Stimulated activated CD4-positive, alpha-beta T cell treated with anti-CD3 and anti-CD28 coated beads, TNF-alpha, amount 100 ng/mL, for 24 hours (primary cell): ENCODE results near the gene TBX6.
"Not testable (repeated sequence)": the region's sequence is repeated elsewhere in the genome, so short reads cannot be mapped to it uniquely, and the experiment has no call there.

Source experiments
- DNase-seq, 3 experiments: peaks; one replicate each; pipeline ENCODE4 v3.0.0-alpha.2; 2020; ENCODE audit warnings: low read depth in 3 of 3

Gene TBX6

DNA sequence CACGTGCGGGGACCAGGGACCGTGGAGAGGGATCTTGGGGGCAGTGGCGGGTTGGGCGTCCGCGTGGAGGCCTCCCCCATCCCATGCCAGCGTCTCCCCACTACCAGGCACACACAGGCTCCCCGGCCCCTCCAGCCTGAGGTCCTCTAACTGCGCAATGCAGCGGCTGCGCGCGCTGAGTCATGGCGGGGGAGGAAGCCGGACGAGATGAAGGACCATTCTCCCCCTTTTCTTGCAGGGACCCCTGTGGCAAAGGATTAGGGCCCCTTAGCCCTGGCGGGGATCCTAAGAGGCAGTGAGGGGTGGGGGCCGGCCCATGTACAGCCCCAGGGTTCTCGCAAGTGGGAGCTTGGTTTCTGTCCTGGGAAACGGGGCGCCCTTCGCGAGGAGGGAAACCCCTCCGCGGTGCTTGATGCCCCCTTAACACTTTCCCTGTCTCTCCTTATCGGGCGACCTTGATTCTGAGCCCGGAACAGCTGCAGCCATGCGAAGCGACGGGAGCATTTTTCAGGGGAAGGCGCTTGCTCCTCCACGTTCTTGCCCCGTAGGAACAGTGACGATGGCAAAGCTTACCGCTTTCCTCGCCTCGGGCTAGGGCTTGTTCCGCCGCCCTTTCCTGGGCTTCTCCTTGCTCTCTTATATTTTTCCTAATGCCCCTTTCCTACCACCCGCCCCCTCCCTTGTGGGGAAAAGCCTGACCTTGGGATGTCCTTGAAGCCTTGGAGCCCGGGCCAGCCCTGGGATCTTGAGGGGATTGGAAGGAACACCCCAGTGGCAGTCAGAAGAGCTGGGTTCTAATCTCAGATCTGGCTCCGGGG, 25.6 kb downstream of the TBX6 start:
- DNase-seq: no peak

DNA sequence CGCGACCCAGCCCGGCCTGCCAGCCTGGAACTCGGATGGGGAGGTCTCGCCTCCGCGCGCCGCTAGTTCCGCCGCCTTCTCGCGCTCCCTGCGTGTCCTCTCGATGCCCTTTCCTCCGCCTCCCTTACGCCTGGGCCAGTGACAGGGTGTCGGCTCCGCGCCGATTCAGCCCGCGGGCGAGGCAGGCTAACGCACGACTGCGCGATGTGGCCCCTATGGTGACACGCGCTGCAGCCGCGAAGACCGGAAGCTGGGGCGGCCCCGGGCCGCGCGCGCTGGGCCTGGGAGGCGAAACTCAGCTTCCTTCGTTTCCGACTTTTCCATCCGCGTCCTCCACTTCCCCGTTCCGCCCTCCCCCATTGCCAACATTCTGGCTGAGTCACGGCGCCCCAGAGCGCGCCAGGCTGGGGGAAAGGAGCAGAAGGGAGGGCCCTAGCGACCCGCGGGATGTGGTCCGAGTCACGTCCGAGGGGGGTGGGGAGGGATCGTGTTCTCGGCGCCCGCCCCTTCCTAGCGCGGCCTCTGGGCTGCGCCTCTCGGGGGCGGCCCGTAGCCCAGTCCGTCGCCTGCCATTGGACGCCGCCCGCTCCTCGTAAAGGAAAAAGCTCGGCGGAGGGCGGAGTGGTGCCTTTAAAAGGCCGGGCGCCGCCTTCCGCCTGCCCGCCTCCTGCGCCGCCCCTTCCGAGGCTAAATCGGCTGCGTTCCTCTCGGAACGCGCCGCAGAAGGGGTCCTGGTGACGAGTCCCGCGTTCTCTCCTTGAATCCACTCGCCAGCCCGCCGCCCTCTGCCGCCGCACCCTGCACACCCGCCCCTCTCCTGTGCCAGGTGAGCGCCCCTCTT, 26.4 kb downstream of the TBX6 start, which contains the start of gene ALDOA:
ALDOA (plus strand) TSS at position 659 of the 841 bp plus-strand sequence. CDS start 1,138 bp downstream, outside the sequence.
- peak; percentile 91 to 98 (median 94) for DNase-seq

DNA sequence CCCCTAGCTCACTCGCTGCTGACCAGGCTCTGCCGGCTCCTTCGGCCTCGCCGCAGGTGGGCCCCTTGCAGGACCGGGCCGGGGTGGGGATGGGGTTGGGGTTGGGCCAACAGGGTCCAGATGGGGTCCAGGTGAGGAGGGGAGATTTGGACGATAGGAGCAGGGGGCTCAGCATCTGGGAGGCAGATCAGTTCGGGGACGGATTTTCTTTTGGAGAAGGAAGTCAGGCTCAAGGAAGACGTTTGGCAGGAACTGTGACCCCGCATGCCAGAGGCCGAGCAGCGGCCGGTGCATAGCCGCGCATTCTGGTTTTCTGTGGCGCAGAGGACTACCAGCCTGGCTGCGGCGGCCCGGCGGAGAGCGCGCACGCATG, 27.0 kb downstream of the TBX6 start:
- DNase-seq: no peak

GRCh38 chr16:30063893-30064728, 27.6 kb downstream of the TBX6 start:
- DNase-seq: peak in 2 of 3 experiments; percentile 54 to 78

DNA sequence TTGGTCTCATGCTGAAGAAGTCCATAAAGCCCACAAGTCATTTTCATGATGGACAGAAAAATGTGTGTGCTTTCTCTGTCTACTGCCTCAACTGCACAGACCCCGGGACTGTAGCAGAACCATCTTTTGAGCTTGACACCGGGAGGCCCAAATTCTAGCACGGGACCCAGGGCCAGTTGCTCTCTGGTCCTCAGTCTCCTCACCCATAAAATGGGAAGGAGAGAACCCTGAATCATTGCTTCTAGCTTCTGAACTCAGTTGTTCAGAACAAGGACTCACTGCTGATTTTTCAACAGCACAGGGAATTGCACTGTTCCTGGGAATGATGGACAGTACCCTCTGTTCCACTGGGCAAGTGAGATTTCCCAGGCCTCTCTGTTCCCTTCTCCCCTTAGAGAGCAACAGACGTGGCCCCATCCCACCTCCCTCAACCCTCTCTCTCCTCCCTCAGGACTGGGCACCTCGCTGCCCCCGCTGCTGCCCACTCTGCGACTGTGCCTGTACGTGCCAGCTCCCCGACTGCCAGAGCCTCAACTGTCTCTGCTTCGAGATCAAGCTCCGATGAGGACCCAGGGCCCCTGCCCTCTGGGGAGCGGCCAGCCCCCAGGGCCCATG, 28.3 kb downstream of the TBX6 start:
- DNase-seq: no peak

DNA sequence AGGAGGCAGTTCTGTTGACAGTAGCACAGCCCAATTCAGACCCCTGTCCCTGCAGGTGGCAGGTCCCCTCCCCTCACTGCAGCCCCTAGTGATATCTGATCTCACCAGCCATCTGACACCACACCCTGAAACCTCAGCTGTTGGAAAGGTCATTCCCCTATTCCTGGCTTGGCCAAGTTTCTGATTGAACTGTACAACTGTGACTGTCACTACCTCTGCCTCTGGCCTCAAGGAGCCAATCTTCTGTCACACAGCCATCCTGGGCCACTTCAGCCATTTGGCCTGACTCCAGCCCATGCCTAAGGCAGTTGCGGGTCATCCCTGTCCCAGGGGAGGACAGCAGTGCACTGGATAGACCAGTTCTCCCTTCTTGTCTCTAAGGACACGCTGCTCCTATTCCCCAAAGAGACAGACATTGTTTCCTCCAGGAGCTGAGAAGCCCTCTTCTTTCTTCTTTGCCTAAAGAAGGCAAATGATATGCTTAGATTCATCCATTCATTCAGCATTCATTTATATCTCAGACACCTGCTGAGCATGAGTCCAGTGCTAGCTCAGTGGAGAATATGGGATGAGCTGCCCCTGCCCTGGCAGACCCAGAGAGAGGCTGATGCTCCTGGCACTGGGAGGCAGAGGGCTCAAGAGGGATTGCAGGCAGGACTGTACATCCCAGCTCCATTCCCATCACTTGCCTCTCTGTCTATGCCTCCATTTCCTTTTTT, 30.7 kb downstream of the TBX6 start:
- DNase-seq: no peak

GRCh38 chr16:30060346-30060745, 31.4 kb downstream of the TBX6 start:
- no peak for DNase-seq

DNA sequence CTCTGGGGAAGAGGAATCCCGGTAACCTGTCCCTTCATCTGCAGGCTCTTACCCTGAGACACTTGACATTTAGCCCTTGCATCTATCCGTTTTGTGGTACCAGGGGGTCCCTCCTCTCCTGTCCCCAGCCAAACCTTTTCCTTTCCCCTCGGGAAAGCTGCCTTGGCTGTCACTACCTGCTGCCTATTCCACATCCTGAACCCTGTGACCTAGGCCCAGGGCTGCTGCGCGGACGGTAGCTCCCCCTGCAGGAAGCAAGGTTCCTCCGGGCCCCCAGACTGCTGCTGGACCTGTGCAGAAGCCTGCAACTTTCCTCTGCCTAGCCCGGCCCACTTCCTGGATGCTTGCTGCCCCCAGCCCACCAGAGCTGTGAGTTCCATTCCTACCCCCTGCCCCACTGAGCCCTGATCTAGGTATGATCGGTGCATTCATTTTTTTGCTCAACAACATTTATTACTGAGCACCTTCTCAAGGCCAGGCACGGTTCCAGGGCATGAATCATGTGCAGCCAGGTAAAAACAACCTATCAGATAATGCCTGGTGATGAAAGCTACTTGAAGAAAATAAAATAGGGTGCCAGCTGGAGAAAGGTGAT, 36.7 kb downstream of the TBX6 start:
- DNase-seq: peak in 1 of 3 experiments; percentile 56

GRCh38 chr16:30054451-30054850, 37.3 kb downstream of the TBX6 start:
- DNase-seq: no peak

- DNase-seq: no peak
Measured at GRCh38 chr16:30053376-30054015, 38.2 kb downstream of the TBX6 start.

- DNase-seq: peak; percentile 85 to 93 (median 88)
Measured at GRCh38 chr16:30052671-30053372, 38.9 kb downstream of the TBX6 start.

- no peak for DNase-seq
Measured at GRCh38 chr16:30051518-30051917, 40.2 kb downstream of the TBX6 start.

DNA sequence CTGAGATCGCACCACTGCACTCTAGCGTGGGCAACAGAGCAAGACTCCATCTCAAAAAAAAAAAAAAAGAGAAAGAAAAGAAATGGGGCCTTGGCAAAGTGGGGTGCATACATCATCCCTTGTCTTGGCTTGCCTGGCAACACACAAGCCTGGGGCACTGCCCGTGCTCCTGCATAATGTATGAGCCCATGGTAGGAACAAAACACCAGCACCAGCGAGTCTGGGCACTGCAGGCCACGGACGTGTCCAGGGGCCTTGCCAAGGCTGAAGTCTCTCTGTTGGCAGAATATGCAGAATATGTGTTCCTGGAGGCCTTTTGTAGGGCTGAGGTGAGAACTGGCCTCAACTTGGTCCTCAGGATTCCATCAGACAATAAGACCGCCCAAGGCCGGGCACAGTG, 41.9 kb downstream of the TBX6 start:
- DNase-seq: no peak

DNA sequence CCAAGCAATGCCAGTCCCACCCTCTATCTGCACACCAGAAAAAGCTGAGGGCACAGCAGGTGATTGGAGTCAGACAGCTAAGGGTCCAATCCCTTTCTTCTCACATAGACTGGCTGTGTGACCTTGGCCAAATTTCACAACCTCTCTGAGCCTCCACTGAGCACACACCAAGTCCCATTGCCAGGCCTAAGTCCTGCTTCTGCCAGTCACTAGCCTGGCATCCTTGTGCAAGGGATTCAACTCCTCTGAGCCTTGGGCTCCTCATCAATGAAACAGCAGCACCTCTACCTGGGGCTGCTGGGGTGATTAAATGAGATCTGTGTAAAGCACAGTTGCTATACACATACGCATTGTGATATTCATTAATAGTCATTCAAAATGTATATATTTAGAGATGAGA, 45.1 kb downstream of the TBX6 start:
- DNase-seq: no peak

DNA sequence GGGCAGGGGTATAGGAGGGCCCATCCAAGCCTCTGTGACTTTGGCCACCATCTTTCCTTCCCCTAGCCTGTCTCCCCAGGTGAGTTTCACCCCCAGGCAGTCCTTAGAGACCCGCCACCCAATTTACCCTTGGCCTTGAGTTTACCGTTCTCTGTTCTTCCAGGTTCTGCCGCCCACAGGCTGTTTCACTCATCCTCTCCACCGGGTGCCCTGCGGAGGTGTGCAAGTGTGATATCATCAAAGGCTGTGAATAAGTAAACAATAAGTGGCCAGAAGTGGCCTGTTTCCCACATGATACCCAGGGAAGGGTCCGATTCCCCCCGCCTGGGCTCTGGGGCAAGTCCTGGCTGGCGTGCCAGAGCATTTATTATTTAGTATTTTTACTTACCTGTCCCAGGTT, 45.5 kb downstream of the TBX6 start:
- DNase-seq: no peak

DNA sequence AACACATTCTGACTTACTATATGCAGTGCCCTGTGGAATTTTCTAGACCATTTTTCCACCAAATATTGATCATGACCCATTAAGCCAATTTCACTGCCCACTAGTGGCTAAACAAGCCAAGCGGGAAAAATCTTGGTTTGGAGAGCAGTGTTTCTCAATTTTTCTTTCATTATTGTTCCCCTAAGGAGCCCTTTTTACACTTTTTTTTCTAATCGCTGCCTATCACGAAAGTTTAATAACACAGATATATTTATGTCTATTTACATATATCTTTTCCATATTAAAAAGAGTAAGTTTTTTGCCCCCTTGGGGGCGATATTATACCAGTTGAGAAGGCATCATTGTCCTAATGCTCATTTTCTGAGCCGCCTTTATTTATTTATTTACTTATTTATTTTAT, 49.9 kb downstream of the TBX6 start:
- no peak for DNase-seq

DNA sequence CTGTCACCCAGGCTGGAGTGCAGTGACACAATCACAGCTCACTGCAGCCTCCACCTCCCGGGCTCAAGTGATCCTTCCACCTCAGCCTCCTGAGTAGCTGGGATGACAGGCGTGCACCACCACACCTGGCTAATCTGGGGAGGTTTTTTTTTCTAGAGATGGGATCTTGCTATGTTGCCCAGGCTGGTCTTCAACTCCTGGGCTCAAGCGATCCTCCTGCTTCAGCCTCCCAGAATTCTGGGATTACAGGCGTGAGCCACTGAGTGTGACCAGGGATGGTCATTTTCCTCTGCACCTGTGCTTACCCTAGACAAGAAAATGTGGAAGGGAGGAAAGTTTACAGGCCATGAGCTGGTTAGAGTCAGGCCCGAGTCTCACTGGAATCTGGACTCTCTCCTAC, 51.0 kb downstream of the TBX6 start:
- not testable (repeated sequence) for DNase-seq

DNA sequence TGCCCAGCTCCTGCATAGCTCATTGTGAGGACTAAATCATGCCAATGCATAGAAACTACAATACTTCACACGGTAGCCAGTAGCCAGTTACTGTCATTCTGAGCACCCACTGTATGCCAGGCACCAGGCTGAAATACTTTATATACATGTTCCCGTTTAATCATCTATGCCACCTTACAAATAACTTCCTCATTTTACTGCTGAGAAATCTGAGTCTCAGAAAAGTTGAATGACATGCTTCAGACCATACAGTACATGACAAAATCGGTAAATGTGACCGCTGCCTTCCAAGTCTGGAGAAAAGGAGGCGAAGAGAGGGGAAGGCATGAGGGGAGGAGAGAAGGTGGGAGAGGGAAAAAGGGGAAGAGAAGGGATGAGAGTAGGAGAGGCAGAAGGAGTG, 51.5 kb downstream of the TBX6 start:
- no peak for DNase-seq
